Fibroblast of pulmonary artery (primary cell): Measurements from ENCODE around the gene ATG9A.

Experiments
- DNase-seq: peaks from one replicate; pipeline ENCODE4 v3.0.0-alpha.2; 2010; ENCODE audit warnings: low read depth
- H3K4me3 ChIP-seq: replicated peaks from 2 replicates; pipeline ENCODE4 v1.5.1; 2011; ENCODE audit warnings: low read depth, mild to moderate bottlenecking, control low read depth, low read length, moderate library complexity
- TF ChIP-seq, protein P1 (sequence below): IDR thresholded peaks from 2 replicates; pipeline ENCODE4 v1.5.1; 2011; ENCODE audit warnings: mild to moderate bottlenecking, control low read depth, low read length, inconsistent platforms; ENCODE audit errors: missing control alignments

Gene ATG9A

DNA sequence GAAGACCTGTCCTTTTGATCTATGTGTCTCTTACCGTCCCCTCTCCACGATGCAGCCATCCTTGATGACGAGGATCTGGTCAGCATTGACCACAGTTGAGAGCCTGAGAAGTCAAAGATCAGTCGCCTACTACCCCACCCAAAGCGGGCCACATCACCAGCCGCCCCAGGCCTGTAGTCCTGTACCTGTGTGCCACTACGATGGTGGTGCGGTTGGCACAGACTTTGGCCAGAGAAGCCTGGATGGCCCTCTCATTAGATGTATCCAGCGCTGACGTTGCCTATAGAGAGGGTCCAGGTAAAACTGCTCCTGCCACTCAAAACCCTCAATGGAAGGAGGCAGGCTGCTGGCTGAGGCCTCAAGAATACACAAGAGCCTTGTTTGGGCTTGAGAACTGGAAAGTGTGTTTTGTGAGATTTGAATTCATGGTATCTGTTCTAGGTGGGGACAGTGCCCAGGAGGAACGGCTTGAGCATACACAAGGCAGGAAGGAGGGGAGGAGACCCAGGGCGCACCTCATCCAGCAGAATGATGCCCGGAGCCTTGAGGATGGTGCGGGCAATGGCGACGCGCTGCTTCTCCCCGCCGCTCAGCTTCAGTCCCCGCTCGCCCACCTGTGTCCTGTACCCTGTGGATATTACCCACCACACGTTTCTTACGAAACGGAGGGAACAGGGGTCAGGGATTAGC is 19.1 kb downstream of the ATG9A start:
- no peak for DNase-seq
- TF ChIP-seq, protein P1, sequence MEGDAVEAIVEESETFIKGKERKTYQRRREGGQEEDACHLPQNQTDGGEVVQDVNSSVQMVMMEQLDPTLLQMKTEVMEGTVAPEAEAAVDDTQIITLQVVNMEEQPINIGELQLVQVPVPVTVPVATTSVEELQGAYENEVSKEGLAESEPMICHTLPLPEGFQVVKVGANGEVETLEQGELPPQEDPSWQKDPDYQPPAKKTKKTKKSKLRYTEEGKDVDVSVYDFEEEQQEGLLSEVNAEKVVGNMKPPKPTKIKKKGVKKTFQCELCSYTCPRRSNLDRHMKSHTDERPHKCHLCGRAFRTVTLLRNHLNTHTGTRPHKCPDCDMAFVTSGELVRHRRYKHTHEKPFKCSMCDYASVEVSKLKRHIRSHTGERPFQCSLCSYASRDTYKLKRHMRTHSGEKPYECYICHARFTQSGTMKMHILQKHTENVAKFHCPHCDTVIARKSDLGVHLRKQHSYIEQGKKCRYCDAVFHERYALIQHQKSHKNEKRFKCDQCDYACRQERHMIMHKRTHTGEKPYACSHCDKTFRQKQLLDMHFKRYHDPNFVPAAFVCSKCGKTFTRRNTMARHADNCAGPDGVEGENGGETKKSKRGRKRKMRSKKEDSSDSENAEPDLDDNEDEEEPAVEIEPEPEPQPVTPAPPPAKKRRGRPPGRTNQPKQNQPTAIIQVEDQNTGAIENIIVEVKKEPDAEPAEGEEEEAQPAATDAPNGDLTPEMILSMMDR, result no peak
- no peak overlapping the region for H3K4me3 ChIP-seq

DNA sequence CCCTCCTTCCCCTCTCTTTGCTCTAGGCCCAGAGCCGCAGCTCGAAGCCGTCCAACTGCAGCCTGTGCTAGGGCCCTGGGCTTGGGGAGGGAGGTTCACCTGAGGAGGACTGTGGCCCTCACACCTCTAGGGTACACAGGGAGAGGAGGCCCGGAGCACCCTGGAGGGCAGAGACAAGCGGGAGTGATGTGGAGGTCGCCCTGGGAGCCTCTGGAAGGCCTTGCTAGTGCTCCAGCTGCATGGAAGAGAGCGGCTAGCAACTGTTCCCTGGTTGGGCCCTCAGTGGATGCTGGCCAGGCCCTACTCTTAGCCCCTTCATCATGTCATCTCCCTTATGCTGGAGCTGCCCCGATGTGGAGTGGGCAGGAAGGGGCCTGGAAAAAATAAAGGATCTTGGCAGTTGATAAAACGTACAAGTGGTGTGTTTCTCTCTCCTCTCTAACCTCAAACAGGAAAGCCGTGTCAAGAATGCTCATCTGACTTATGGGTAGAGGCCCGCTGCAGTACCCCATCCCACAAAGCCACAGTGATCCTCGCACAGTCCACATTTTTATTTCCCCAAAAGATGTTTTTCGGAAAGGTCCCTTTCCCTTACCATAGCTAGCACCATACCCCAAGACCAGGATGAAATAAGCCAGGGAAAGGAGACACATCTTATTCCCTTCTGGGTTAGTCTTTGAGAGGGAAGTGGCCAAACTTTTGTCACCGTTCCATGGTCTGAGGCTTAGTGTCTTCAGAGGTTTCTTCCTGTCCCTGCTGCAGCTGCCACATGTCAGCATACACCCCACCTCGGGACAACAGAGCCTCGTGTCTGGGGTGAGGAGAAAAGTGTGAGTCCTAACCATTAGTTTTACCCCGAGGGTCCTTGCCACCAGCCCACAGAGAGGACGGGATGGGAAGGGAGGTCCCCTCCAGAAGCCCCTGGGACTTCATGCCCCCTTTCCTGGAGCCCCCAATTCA is 19.9 kb downstream of the ATG9A start:
- DNase-seq, result no peak
- TF ChIP-seq, protein P1, result no peak
- no peak overlapping the region for H3K4me3 ChIP-seq

DNA sequence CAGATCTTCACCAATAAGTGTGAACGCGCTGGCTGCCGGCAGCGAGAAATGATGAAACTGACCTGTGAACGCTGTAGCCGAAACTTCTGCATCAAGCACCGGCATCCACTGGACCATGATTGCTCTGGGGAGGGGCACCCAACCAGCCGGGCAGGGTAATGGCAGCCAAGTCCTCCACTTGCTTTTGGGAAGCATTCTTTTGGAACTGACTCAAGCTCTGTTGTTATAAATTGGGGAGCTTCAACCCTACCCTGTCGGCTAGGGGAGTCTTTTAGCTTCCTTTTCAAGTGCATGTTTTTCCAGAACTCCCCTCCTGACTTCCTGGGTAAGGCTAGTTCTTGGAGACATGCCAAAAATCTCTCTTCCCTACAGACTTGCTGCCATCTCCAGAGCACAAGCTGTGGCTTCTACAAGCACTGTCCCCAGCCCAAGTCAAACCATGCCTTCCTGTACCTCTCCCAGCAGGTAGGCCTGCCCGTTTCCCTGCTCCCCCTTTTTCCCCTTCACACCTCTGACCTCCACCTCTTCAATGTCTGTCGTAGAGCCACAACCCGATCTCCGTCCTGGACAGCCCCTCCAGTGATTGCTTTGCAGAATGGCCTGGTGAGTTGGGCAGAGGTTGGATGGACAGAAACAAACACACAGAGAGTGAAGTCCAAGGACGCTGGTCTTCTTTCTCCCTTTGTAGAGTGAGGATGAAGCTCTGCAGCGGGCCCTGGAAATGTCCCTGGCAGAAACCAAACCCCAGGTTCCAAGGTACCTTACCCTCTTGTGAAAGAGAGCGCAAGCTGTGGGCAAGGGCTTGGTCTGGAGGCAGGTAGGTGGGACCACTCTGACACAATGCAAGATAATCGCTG is 21.3 kb downstream of the ATG9A start:
- peak; percentile 60 for DNase-seq
- H3K4me3 ChIP-seq, result peak overlapping the region; percentile 73
- TF ChIP-seq, protein P1, result no peak

DNA sequence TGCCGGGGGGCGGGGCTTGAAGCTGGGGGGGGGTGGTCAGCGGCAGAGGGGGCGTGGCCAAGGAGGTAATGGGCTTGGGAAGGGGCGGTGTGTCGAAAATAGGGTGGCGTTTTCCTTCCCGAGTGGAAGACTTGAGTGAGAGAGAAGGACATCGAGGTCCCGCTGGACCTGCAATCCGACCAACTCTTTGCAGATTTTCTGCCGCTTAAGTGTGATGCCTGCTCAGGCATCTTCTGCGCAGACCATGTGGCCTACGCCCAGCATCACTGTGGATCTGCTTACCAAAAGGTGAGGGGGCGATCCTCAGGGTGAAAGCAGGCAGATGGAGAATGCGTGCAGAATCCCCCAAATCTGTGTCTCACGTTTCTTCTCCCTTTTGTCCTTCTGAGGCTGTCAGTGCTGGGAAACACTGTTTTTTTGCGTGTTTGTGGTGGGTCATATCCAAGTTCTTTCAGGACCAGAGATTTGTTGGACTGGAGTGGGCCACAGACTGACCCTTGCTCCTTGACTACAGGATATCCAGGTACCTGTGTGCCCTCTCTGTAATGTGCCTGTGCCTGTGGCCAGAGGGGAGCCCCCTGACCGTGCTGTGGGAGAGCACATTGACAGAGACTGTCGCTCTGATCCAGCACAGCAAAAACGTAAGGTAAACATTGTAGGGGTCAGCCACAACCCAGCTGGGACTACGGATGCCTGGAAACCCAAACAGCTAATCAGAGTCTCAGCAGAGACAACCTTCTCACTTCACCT is 22.1 kb downstream of the ATG9A start:
- no peak for DNase-seq
- TF ChIP-seq, protein P1, result no peak
- H3K4me3 ChIP-seq, result peak overlapping the region; percentile 73

DNA sequence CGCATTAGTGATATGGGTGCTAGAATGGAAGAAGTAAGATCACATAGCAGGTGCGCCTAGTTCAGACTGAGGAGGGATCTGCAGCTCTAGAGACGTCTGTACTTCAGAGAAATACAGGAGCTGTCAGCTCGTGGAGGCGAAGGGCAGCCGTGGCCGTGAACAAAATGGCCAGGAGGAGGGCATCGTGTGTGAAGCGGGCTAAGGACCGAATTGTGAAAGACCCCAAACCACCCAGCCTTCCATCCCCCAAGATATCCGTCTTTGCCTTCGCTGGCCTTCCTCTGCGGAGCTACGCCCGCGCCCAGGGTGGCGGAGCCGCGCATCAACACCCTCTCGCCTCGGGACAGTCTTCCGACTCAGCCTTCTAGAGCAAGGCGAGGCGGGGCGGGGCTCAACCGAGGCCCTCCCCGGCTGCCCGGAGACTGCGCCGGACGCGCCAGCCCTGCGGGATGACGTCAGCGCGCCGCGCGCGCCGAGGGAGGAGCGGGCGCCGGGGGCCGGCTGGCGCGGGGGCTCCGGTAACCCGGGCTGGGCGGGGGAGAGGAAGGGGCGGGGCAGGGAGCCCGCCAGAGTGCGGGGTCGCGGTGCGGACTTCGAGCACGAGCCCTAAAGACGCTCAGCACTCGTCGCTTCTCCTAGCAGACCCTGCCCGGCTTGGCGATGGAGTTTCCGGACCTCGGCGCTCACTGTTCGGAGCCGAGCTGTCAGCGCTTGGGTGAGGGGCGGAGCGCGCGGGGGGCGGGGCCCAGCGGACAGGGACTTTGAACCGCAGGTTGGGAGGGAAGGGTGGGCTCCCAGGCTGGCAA is 22.9 kb downstream of the ATG9A start, which contains the start of gene ZFAND2B:
TSS of gene ZFAND2B (plus strand) at position 455 of the 806 bp plus-strand sequence. CDS start at position 661, 206 bp downstream.
- H3K4me3 ChIP-seq, result peak within 1 kb of the TSS; percentile 73
- peak; percentile 92 for DNase-seq
- TF ChIP-seq, protein P1, result peak; percentile 1
